SK-N-MC (cell line): Measurements from ENCODE around the gene LMF1.

Source experiments
- EZH2 ChIP-seq: fragments of 200-600 bp; sonication (generic); IDR thresholded peaks from one replicate; pipeline ENCODE4 v1.6.1; 2017; ENCODE audit warnings: antibody characterized with exemption
- FOXP2 ChIP-seq: optimal IDR thresholded peaks from 2 replicates; pipeline ENCODE3; 2011; ENCODE audit warnings: mild to moderate bottlenecking, moderate library complexity; ENCODE audit not compliant: insufficient read depth; ENCODE audit errors: extremely low read length, control extremely low read depth
- POLR2AphosphoS5 ChIP-seq: IDR thresholded peaks from 2 replicates; pipeline ENCODE4 v1.6.1; 2012; ENCODE audit warnings: mild to moderate bottlenecking, low read depth, low read length, borderline replicate concordance

DNA sequence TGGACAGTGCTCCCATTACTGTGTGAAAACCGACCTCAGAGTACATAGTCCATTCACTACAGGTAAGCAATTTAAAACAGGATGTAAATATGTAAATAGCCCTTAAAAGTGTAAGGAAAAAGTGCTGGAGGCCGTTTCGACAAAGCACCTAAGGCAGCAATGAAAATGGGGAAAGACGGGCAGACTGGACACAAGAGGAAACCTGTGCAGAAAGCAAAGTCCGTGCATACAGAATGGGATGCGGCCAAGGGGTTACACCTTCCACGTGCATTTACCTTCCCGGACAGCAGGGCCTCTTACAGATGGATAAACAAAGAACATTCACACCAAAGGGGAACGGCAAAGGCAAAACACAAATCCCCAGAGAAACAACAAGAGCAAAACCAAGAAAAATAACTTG lies 32.0 kb downstream of the LMF1 start:
- TF ChIP-seq POLR2AphosphoS5 (no peak), EZH2 (no peak), FOXP2 (no peak)
